Mammary epithelial cell (primary cell): ENCODE data around the gene RUNX1.

ENCODE experiments used
- CTCF ChIP-seq, 2 donors: IDR thresholded peaks in 1 of 2; conservative IDR thresholded peaks in 1 of 2; 2 replicates each; pipeline ENCODE4 v1.5.1; 2011 to 2012; ENCODE audit warnings: inconsistent platforms in 2 of 2, low read length in 2 of 2, mild to moderate bottlenecking in 2 of 2, control low read depth in 1 of 2, low read depth in 1 of 2; ENCODE audit not compliant: insufficient read depth in 1 of 2; ENCODE audit errors: extremely low read depth in 1 of 2
- EZH2 ChIP-seq: IDR thresholded peaks from 2 replicates; pipeline ENCODE4 v1.6.1; 2012; ENCODE audit warnings: low read length, inconsistent platforms, borderline replicate concordance

- TF ChIP-seq CTCF (conservative IDR thresholded peaks at IDR 0.05 in 1 of 2, IDR thresholded peaks at IDR 0.05 in 1 of 2; ENCODE audit: extremely low read depth in 1 of 2, insufficient read depth in 1 of 2, low read depth in 1 of 2, low read length in 2 of 2): no peak
- no peak for TF ChIP-seq EZH2
These were observed 274.4 kb downstream of the RUNX1 start for GRCh38 chr21:34774750-34775149.
